ENCODE data around the gene XPO4. TPM values are rescaled to one million over a fixed set of nuclear protein-coding genes. Genes with fewer than 3 reads are reported as not detected.
"Not testable (repeated sequence)": the region's sequence is repeated elsewhere in the genome, so short reads cannot be mapped to it uniquely, and the experiment has no call there.

Gene XPO4
- total RNA-seq, 1 experiment from 2014 or later: 26.0 TPM

- DNase-seq (ENCODE audit: low read depth): no peak
Observed at GRCh38 chr13:20891034-20891433, 11.5 kb downstream of the XPO4 start.

- DNase-seq (ENCODE audit: low read depth): not testable (repeated sequence)
Observed at GRCh38 chr13:20890540-20890939, 12.0 kb downstream of the XPO4 start.

- peak; percentile 81 for DNase-seq (ENCODE audit: low read depth)
Observed at GRCh38 chr13:20882206-20882605, 20.3 kb downstream of the XPO4 start.

- no peak for DNase-seq (ENCODE audit: low read depth)
Observed at GRCh38 chr13:20877902-20878301, 24.6 kb downstream of the XPO4 start.

GRCh38 chr13:20876802-20877201, 25.7 kb downstream of the XPO4 start:
- DNase-seq (ENCODE audit: low read depth): not testable (repeated sequence)

GRCh38 chr13:20874439-20874838, 28.1 kb downstream of the XPO4 start:
- not testable (repeated sequence) for DNase-seq (ENCODE audit: low read depth)

GRCh38 chr13:20873348-20873747, 29.2 kb downstream of the XPO4 start:
- DNase-seq (ENCODE audit: low read depth): peak; percentile 55

- no peak for DNase-seq (ENCODE audit: low read depth)
Observed at GRCh38 chr13:20870829-20871228, 31.7 kb downstream of the XPO4 start.

- DNase-seq (ENCODE audit: low read depth): peak; percentile 10
Observed at GRCh38 chr13:20869540-20869939, 33.0 kb downstream of the XPO4 start.

GRCh38 chr13:20867408-20867807, 35.1 kb downstream of the XPO4 start:
- DNase-seq (ENCODE audit: low read depth): no peak

- not testable (repeated sequence) for DNase-seq (ENCODE audit: low read depth)
Observed at GRCh38 chr13:20861666-20862065, 40.9 kb downstream of the XPO4 start.

GRCh38 chr13:20860844-20861243, 41.7 kb downstream of the XPO4 start:
- no peak for DNase-seq (ENCODE audit: low read depth)

- no peak for DNase-seq (ENCODE audit: low read depth)
Observed at GRCh38 chr13:20856650-20857049, 45.9 kb downstream of the XPO4 start.

GRCh38 chr13:20851844-20852402, 50.6 kb downstream of the XPO4 start:
- DNase-seq (ENCODE audit: low read depth): no peak

- no peak for DNase-seq (ENCODE audit: low read depth)
Observed at GRCh38 chr13:20848944-20849343, 53.6 kb downstream of the XPO4 start.

- no peak for DNase-seq (ENCODE audit: low read depth)
Observed at GRCh38 chr13:20848203-20848602, 54.3 kb downstream of the XPO4 start.

- DNase-seq (ENCODE audit: low read depth): peak; percentile 30
Observed at GRCh38 chr13:20847296-20847695, 55.2 kb downstream of the XPO4 start.

- DNase-seq (ENCODE audit: low read depth): no peak
Observed at GRCh38 chr13:20843166-20843565, 59.4 kb downstream of the XPO4 start.

GRCh38 chr13:20840568-20840967, 62.0 kb downstream of the XPO4 start:
- no peak for DNase-seq (ENCODE audit: low read depth)

- DNase-seq (ENCODE audit: low read depth): no peak
Observed at GRCh38 chr13:20833900-20834679, 68.5 kb downstream of the XPO4 start.

- no peak for DNase-seq (ENCODE audit: low read depth)
Observed at GRCh38 chr13:20832861-20833260, 69.7 kb downstream of the XPO4 start.

- no peak for DNase-seq (ENCODE audit: low read depth)
Observed at GRCh38 chr13:20831933-20832332, 70.6 kb downstream of the XPO4 start.

- no peak for DNase-seq (ENCODE audit: low read depth)
Observed at GRCh38 chr13:20831254-20831653, 71.3 kb downstream of the XPO4 start.
